GM08714 (cell line): ENCODE results near the gene BTBD9.
"Not testable (repeated sequence)": the region's sequence is repeated elsewhere in the genome, so short reads cannot be mapped to it uniquely, and the experiment has no call there.

Source experiments
- H3K4me3 ChIP-seq: fragments of 200-500 bp; sonication (Bioruptor generic); 2 replicates; pipeline ENCODE4 v1.5.1; 2014; ENCODE audit warnings: mild to moderate bottlenecking, low read length, inconsistent platforms
- ZNF274 ChIP-seq: IDR thresholded peaks from 2 replicates; pipeline ENCODE4 v1.6.1; 2012; ENCODE audit warnings: mild to moderate bottlenecking, low read depth, low read length

The BTBD9 gene

GRCh38 chr6:38355519-38355918, 284.2 kb downstream of the BTBD9 start:
- TF ChIP-seq ZNF274, result no peak
- no peak overlapping the region for H3K4me3 ChIP-seq

- H3K4me3 ChIP-seq, result no peak overlapping the region
- no peak for TF ChIP-seq ZNF274
Observed at GRCh38 chr6:38354905-38355304, 284.8 kb downstream of the BTBD9 start.

- no peak for TF ChIP-seq ZNF274
- no peak overlapping the region for H3K4me3 ChIP-seq
Observed at GRCh38 chr6:38354037-38354381, 285.7 kb downstream of the BTBD9 start.

DNA sequence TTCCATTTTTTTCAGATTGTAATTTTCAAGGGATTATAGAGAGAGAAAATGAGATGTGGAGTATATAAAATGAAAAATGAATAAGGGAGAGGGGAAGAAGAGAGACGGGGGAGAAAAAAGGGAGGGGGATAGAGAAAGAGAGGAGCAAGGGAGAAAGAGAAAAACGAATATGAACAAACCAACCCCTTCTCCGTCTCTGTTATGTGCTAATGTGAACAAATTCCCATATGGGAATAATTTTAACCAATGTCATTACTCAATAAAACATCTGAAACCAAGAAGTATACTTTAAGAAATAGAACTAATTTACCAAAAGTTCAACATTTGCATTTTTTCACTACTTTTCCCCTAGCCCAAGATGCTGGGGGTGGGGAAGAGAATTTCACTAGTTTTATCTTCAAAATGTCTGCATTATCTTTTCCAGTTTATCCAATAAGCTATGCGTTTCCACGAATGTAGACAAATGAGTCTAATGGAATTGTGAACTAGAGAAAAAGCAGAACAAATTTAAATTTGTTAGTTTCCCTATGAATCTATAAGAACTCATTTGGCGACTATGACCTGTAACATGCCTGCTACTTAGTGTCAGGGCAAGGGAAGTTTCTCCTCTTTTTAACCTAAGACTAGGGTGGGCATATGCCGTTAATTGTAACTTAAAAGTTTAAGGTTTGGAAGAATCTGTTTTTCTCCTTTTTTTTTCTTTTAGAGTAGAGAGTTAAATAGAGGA, 286.3 kb downstream of the BTBD9 start:
- H3K4me3 ChIP-seq, result no peak overlapping the region
- TF ChIP-seq ZNF274, result no peak

GRCh38 chr6:38352636-38353035, 287.1 kb downstream of the BTBD9 start:
- no peak overlapping the region for H3K4me3 ChIP-seq
- TF ChIP-seq ZNF274, result no peak

- H3K4me3 ChIP-seq, result no peak overlapping the region
- TF ChIP-seq ZNF274, result no peak
Observed at GRCh38 chr6:38350942-38351341, 288.8 kb downstream of the BTBD9 start.

GRCh38 chr6:38350220-38350619, 289.5 kb downstream of the BTBD9 start:
- no peak for TF ChIP-seq ZNF274
- no peak overlapping the region for H3K4me3 ChIP-seq

GRCh38 chr6:38349795-38350194, 289.9 kb downstream of the BTBD9 start:
- no peak overlapping the region for H3K4me3 ChIP-seq
- no peak for TF ChIP-seq ZNF274

- no peak overlapping the region for H3K4me3 ChIP-seq
- TF ChIP-seq ZNF274, result no peak
Observed at GRCh38 chr6:38349221-38349620, 290.5 kb downstream of the BTBD9 start.

- TF ChIP-seq ZNF274, result no peak
- no peak overlapping the region for H3K4me3 ChIP-seq
Observed at GRCh38 chr6:38348371-38348770, 291.4 kb downstream of the BTBD9 start.

DNA sequence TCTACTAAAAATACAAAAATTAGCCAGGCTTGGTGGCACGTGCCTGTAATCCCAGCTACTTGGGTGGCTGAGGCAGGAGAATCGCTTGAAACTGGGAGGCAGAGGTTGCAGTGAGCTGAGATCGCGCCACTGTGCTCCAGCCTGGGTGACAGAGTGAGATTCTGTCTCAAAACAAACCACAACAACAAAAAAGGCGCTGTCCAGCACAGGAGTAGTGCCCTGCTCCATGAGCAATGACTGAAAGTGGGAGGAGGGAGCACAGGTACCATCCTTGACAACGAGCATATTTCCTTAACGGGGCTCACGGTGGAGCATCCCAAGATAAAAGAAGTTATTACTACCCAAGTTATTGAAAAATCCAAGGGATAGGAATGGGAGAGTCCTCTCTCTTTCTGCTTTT, 291.9 kb downstream of the BTBD9 start:
- not testable (repeated sequence) for H3K4me3 ChIP-seq

DNA sequence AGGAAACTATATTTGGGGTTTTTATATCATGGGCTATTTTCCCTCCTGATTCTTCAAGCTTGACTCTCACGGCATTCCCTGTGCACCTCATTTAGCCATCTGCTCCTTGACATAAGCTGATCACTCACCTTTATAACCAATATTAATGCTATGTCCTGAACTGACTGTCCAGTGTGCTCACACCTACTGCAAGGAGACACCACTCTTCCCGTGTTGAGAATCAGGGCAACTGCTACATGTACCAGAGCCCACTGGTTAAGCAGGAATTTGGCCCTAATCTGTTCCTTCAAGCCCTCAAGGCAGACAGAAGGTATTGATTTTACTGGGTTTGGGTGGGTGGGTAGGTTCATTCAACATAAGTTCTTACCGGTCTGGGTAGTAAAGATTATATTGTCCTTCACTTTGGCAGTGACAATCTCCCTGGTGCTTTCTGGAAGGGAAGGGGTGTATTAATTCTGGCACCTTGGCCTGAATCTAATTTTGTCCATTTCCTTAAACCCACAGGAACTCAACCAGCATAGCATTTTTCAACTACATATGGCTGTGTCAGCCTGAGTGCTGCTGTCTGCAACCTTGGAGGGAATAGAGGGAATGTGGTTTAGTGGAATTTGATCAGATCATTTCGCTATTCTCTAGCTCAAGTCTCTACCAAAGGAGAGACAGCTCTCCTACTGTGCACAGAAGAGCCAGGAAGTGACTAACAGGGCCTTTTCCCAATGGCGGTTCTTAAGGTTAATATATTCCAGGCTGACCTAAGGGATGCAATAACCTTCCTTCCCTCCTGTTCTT, 293.2 kb downstream of the BTBD9 start:
- TF ChIP-seq ZNF274, result no peak
- H3K4me3 ChIP-seq, result no peak overlapping the region

DNA sequence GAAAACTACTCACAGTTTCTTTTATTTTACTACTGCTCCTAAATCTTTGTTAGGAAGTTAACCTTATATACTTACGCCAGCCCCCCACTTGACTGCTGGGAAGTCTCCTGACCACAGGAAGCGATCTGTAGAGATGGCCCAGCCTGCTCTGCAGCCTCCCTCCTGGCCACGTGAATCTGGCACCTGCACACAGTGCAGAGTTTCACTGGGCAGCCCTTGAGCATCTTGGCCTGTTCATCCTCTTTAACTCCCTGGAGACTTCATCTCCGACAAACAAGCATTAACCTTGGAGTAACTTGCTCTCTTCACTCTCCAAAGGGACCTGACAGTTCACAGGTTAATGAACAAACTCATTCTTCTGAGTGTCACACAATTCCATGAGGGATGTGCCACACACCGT, 294.1 kb downstream of the BTBD9 start:
- no peak overlapping the region for H3K4me3 ChIP-seq
- no peak for TF ChIP-seq ZNF274

- no peak for TF ChIP-seq ZNF274
- H3K4me3 ChIP-seq, result no peak overlapping the region
Observed at GRCh38 chr6:38341496-38341895, 298.2 kb downstream of the BTBD9 start.

- no peak for TF ChIP-seq ZNF274
Observed at GRCh38 chr6:38339914-38340313, 299.8 kb downstream of the BTBD9 start.

More at GRCh38 chr6:38339914-38340313, 299.8 kb downstream of the BTBD9 start:
- no peak overlapping the region for H3K4me3 ChIP-seq
